SK-N-SH treated with all-trans-retinoic acid at 6 μM for 48 hours (cell line): ENCODE measurements around the gene LYZL6.

Experiments used
- ATAC-seq: fragments of 200-7000 bp; cut with Tn5 transposase; 3 replicates; pipeline ENCODE4 v1.9.1; 2020; ENCODE audit warnings: mild to moderate bottlenecking, moderate library complexity
- ARNTL ChIP-seq: fragments of 450-650 bp; formaldehyde crosslinking; IDR thresholded peaks from 2 replicates; pipeline ENCODE4 v1.5.0; 2020; ENCODE audit warnings: low read depth, mild to moderate bottlenecking, moderate library complexity, borderline replicate concordance
- BACH2 ChIP-seq: fragments of 250-450 bp; sonication (Bioruptor Pico); IDR thresholded peaks from 2 replicates; pipeline ENCODE4 v1.9.0; 2021; ENCODE audit warnings: mild to moderate bottlenecking, borderline replicate concordance
- CSDC2 ChIP-seq: fragments of 250-450 bp; sonication (Bioruptor Pico); IDR thresholded peaks from 2 replicates; pipeline ENCODE4 v1.5.0; 2020; ENCODE audit warnings: mild to moderate bottlenecking, moderate library complexity
- CSRNP3 ChIP-seq: fragments of 250-450 bp; sonication (Bioruptor Pico); IDR thresholded peaks from 2 replicates; pipeline ENCODE4 v1.5.1; 2021; ENCODE audit warnings: mild to moderate bottlenecking, moderate library complexity
- ESRRG ChIP-seq: fragments of 250-450 bp; sonication (Bioruptor Pico); IDR thresholded peaks from 2 replicates; pipeline ENCODE4 v1.6.1; 2021; ENCODE audit warnings: mild to moderate bottlenecking
- GLIS3 ChIP-seq: fragments of 250-450 bp; sonication (Bioruptor Pico); IDR thresholded peaks from 2 replicates; pipeline ENCODE4 v1.5.0; 2020; ENCODE audit warnings: mild to moderate bottlenecking, moderate library complexity
- ISL1 ChIP-seq: fragments of 250-450 bp; sonication (Bioruptor Pico); IDR thresholded peaks from 2 replicates; pipeline ENCODE4 v2.1.2; 2022; ENCODE audit warnings: mild to moderate bottlenecking, moderate library complexity
- OSR1 ChIP-seq: fragments of 250-450 bp; sonication (Bioruptor Pico); IDR thresholded peaks from 2 replicates; pipeline ENCODE4 v1.8.0; 2022; ENCODE audit warnings: moderate library complexity, mild to moderate bottlenecking, inconsistent platforms
- PPARA ChIP-seq: fragments of 250-450 bp; sonication (Bioruptor Pico); IDR thresholded peaks from 2 replicates; pipeline ENCODE4 v1.5.0; 2020; ENCODE audit warnings: mild to moderate bottlenecking, borderline replicate concordance
- RARB ChIP-seq: fragments of 250-450 bp; sonication (Bioruptor Pico); IDR thresholded peaks from 2 replicates; pipeline ENCODE4 v1.8.0; 2021; ENCODE audit warnings: mild to moderate bottlenecking, moderate library complexity
- SNAI2 ChIP-seq: fragments of 250-450 bp; sonication (Bioruptor Pico); IDR thresholded peaks from 2 replicates; pipeline ENCODE4 v1.5.0; 2020; ENCODE audit warnings: mild to moderate bottlenecking, moderate library complexity
- TCF4 ChIP-seq: fragments of 250-450 bp; sonication (Bioruptor Pico); IDR thresholded peaks from 2 replicates; pipeline ENCODE4 v1.8.0; 2021; ENCODE audit warnings: mild to moderate bottlenecking, moderate library complexity, borderline replicate concordance
- TOX ChIP-seq: fragments of 250-450 bp; sonication (Bioruptor Pico); IDR thresholded peaks from 2 replicates; pipeline ENCODE4 v1.8.0; 2021; ENCODE audit warnings: mild to moderate bottlenecking, moderate library complexity, borderline replicate concordance
- TSHZ2 ChIP-seq: fragments of 250-450 bp; sonication (Bioruptor Pico); IDR thresholded peaks from 2 replicates; pipeline ENCODE4 v1.5.0; 2020; ENCODE audit warnings: mild to moderate bottlenecking, moderate library complexity
- ZC3H10 ChIP-seq: fragments of 250-450 bp; sonication (Bioruptor Pico); IDR thresholded peaks from 2 replicates; pipeline ENCODE4 v1.5.1; 2021; ENCODE audit warnings: mild to moderate bottlenecking, moderate library complexity
- ZFP3 ChIP-seq: fragments of 250-450 bp; sonication (Bioruptor Pico); IDR thresholded peaks from 2 replicates; pipeline ENCODE4 v1.5.0; 2020; ENCODE audit warnings: mild to moderate bottlenecking, moderate library complexity
- ZFP30 ChIP-seq: fragments of 450-650 bp; formaldehyde crosslinking; IDR thresholded peaks from 2 replicates; pipeline ENCODE4 v1.5.0; 2022; ENCODE audit warnings: mild to moderate bottlenecking, moderate library complexity
- ZNF565 ChIP-seq: fragments of 450-650 bp; formaldehyde crosslinking; conservative IDR thresholded peaks from 2 replicates; pipeline ENCODE4 v1.5.0; 2020; ENCODE audit warnings: low read depth, mild to moderate bottlenecking, moderate library complexity
- ZNF70 ChIP-seq: fragments of 450-650 bp; formaldehyde crosslinking; IDR thresholded peaks from 2 replicates; pipeline ENCODE4 v1.5.0; 2020; ENCODE audit warnings: mild to moderate bottlenecking, moderate library complexity
- ZNF8 ChIP-seq: fragments of 450-650 bp; formaldehyde crosslinking; IDR thresholded peaks from 2 replicates; pipeline ENCODE4 v1.5.0; 2020; ENCODE audit warnings: mild to moderate bottlenecking, moderate library complexity
- TF ChIP-seq, protein P1 (sequence below): fragments of 250-450 bp; sonication (Bioruptor Pico); IDR thresholded peaks from 2 replicates; pipeline ENCODE4 v1.5.1; 2020; ENCODE audit warnings: low read depth, mild to moderate bottlenecking, moderate library complexity

LYZL6 gene

GRCh38 chr17:35963663-35964062 lies 20.1 kb upstream of the LYZL6 start (continued):
- TF ChIP-seq ZNF8 (CRISPR knock-in tag) (no peak), TOX (CRISPR knock-in tag) (no peak), RARB (CRISPR knock-in tag) (no peak)

DNA sequence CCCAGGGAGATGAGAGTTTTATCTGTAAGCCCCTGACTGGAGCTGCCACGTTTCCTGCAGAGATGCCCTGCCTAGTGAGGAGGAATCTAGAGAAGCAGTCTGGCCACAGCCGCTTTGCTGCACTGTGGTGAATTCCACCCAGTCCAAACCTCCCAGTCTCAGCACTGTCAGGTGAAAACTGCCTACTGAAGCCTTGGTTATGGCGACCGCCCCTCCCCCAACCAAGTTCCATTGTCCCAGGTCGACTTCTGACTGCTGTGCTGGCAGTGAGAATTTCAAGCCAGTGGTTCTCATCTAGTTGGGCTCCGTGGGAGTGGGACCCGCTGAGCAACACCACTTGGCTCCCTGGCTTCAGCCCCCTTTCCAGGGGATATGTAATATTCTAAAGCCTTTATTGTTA lies 10.2 kb upstream of the LYZL6 start:
- ATAC-seq, result no peak
- TF ChIP-seq ZNF70 (CRISPR knock-in tag) (no peak), ARNTL (CRISPR knock-in tag) (no peak), ZFP30 (no peak), TSHZ2 (CRISPR knock-in tag) (no peak), TCF4 (CRISPR knock-in tag) (no peak), PPARA (CRISPR knock-in tag) (no peak), BACH2 (CRISPR knock-in tag) (no peak), SNAI2 (no peak), CSDC2 (CRISPR knock-in tag) (no peak), CSRNP3 (CRISPR knock-in tag) (no peak), ZC3H10 (CRISPR knock-in tag) (no peak), OSR1 (CRISPR knock-in tag) (no peak), RARB (CRISPR knock-in tag) (no peak), ZFP3 (CRISPR knock-in tag) (no peak), TOX (CRISPR knock-in tag) (no peak)

DNA sequence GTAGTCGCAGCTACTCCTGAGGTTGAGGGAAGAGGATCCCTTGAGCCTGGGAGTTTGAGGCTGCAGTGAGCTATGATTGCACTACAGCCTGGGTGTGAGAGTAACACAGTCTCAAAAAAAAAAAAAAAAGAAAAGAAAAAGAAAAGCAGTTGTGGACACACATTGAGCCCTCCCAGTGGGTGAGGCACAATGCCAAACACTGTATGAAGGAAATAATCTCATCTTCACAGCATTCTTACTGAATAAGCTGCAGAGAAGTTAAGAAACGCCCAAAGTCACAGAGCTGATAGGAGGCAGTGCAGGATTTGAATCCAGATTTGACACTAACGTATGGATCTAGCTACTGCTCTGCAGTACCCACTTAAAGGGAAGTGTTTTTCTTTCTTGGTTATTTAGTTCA lies 5.9 kb upstream of the LYZL6 start:
- ATAC-seq, result no peak

More for the DNA sequence above, 5.9 kb upstream of the LYZL6 start:
- TF ChIP-seq ZFP30 (no peak), SNAI2 (no peak), ZNF70 (CRISPR knock-in tag) (no peak), PPARA (CRISPR knock-in tag) (no peak), ZNF8 (CRISPR knock-in tag) (no peak), TCF4 (CRISPR knock-in tag) (no peak), TSHZ2 (CRISPR knock-in tag) (no peak), GLIS3 (CRISPR knock-in tag) (no peak), RARB (CRISPR knock-in tag) (no peak), BACH2 (CRISPR knock-in tag) (no peak), ISL1 (no peak), ZNF565 (CRISPR knock-in tag) (no peak), CSRNP3 (CRISPR knock-in tag) (no peak), ZFP3 (CRISPR knock-in tag) (no peak), ESRRG (CRISPR knock-in tag) (no peak), ARNTL (CRISPR knock-in tag) (no peak)
- TF ChIP-seq, protein P1, sequence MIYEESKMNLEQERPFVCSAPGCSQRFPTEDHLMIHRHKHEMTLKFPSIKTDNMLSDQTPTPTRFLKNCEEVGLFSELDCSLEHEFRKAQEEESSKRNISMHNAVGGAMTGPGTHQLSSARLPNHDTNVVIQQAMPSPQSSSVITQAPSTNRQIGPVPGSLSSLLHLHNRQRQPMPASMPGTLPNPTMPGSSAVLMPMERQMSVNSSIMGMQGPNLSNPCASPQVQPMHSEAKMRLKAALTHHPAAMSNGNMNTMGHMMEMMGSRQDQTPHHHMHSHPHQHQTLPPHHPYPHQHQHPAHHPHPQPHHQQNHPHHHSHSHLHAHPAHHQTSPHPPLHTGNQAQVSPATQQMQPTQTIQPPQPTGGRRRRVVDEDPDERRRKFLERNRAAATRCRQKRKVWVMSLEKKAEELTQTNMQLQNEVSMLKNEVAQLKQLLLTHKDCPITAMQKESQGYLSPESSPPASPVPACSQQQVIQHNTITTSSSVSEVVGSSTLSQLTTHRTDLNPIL (CRISPR knock-in tag), result no peak
